GM10248 (cell line): Measurements from ENCODE around the gene OMP.

Experiments
- CTCF ChIA-PET: fragments of 300-600 bp; sonication (Branson Sonifier 250); formaldehyde crosslinking; extraction: SDS; loops from one replicate; lab custom pipeline; 2021; ENCODE audit warnings: antibody characterized with exemption; lab: Yijun Ruan, JAX
- POLR2A ChIA-PET: fragments of 350-650 bp; sonication (Branson Sonifier 250); formaldehyde crosslinking; extraction: SDS; loops from one replicate; lab custom pipeline; 2020; ENCODE audit warnings: antibody characterized with exemption; lab: Yijun Ruan, JAX
- DNase-seq: peaks from one replicate; pipeline ENCODE4 v3.0.0; 2012; ENCODE audit errors: extremely low spot score
- CTCF ChIP-seq: IDR thresholded peaks from 2 replicates; pipeline ENCODE4 v1.5.1; 2012; ENCODE audit warnings: mild to moderate bottlenecking, low read depth; ENCODE audit errors: extremely low read depth, missing control alignments, control extremely low read depth

OMP gene

GRCh38 chr11:77142091-77142975, 39.7 kb downstream of the OMP start:
- no peak for DNase-seq
- ChIA-PET POLR2A (no interaction called here), CTCF (interaction anchor here (1.1 to 1.3 kb wide), 2 partner anchors 15 to 406 kb away, joined by 3 to 6 read pairs; no protein-coding TSS in a partner anchor)
- TF ChIP-seq CTCF, result no peak

GRCh38 chr11:77143405-77144020, 40.9 kb downstream of the OMP start:
- ChIA-PET CTCF (interaction anchor here (1.1 kb wide), 1 partner anchor 17 kb away, joined by 6 read pairs; no protein-coding TSS in a partner anchor), POLR2A (no interaction called here)
- no peak for TF ChIP-seq CTCF
- no peak for DNase-seq

- POLR2A ChIA-PET, result no interaction called here
- no peak for DNase-seq
- CTCF ChIA-PET, result interaction anchor here (4.0 kb wide), 1 partner anchor 17 kb away, joined by 16 read pairs; the partner anchor contains the start of gene MYO7A
- no peak for TF ChIP-seq CTCF
These were observed 41.7 kb downstream of the OMP start for GRCh38 chr11:77144196-77144856.

- CTCF ChIA-PET, result interaction anchor here (4.0 kb wide), 1 partner anchor 17 kb away, joined by 16 read pairs; the partner anchor contains the start of gene MYO7A
- POLR2A ChIA-PET, result interaction anchor here (0.6 kb wide), 1 partner anchor 97 kb away, joined by 3 read pairs; no protein-coding TSS in a partner anchor
- TF ChIP-seq CTCF, result no peak
- DNase-seq, result no peak
These were observed 42.3 kb downstream of the OMP start for GRCh38 chr11:77144857-77145428.

- CTCF ChIA-PET, result interaction anchor here (0.8 to 4.0 kb wide), 4 partner anchors 16 to 99 kb away, joined by 3 to 16 read pairs (median 4); partner anchors contain the start of gene MYO7A
- no peak for TF ChIP-seq CTCF
- POLR2A ChIA-PET, result no interaction called here
- no peak for DNase-seq
These were observed 43.8 kb downstream of the OMP start for GRCh38 chr11:77146261-77147035.
